Transverse colon (tissue), 4 donors: ENCODE results near the gene SEMA3A. TPM values are rescaled to one million over a fixed set of nuclear protein-coding genes. Genes with fewer than 3 reads are reported as not detected.
"Not testable (repeated sequence)": the region's sequence is repeated elsewhere in the genome, so short reads cannot be mapped to it uniquely, and the experiment has no call there.

Experiments used
- DNase-seq: peaks from one replicate; pipeline ENCODE4 v3.0.0-alpha.2; 2019
- H3K27ac ChIP-seq, 4 donors: fragments of 200-600 bp; sonication (generic); 2 replicates each; pipeline ENCODE4 v1.5.1; 2016 to 2018; ENCODE audit warnings: inconsistent platforms in 4 of 4
- H3K27me3 ChIP-seq: fragments of 200-600 bp; sonication (generic); 2 replicates; pipeline ENCODE4 v1.5.1; 2017; ENCODE audit warnings: inconsistent platforms
- H3K36me3 ChIP-seq, 4 donors: fragments of 200-600 bp; sonication (generic); 2 replicates each; pipeline ENCODE4 v1.5.1; 2017 to 2019; ENCODE audit warnings: inconsistent platforms in 4 of 4
- H3K4me1 ChIP-seq, 4 donors: fragments of 200-600 bp; sonication (generic); 2 replicates each; pipeline ENCODE4 v1.5.1; 2017 to 2020; ENCODE audit warnings: inconsistent platforms in 4 of 4
- H3K4me3 ChIP-seq, 4 donors: fragments of 200-600 bp; sonication (generic); 1 replicate in 1 of 4; 2 replicates in 3 of 4; pipeline versions ENCODE4 v1.5.1 to v1.6.1; 2017 to 2019; ENCODE audit warnings: inconsistent platforms in 4 of 4
- H3K9me3 ChIP-seq, 2 donors: fragments of 200-600 bp; sonication (generic); 2 replicates each; pipeline ENCODE4 v1.5.1; 2017 to 2019; ENCODE audit warnings: inconsistent platforms in 2 of 2
- CTCF ChIP-seq, 5 experiments: fragments of 200-600 bp in 3 of 5; fragments of 450-650 bp in 2 of 5; sonication (generic) in 3 of 5; IDR thresholded peaks; 1 replicate in 2 of 5; 2 replicates in 3 of 5; pipeline ENCODE4 v1.5.1; 2016 to 2017; ENCODE audit warnings: antibody characterized with exemption in 5 of 5, inconsistent platforms in 3 of 5, mild to moderate bottlenecking in 2 of 5, moderate library complexity in 1 of 5
- EP300 ChIP-seq: sonication (generic); formaldehyde crosslinking; IDR thresholded peaks from one replicate; pipeline ENCODE4 v1.6.1; 2017; ENCODE audit warnings: antibody characterized with exemption, low read depth
- POLR2A ChIP-seq: fragments of 450-650 bp; IDR thresholded peaks from one replicate; pipeline ENCODE4 v1.6.1; 2016; ENCODE audit warnings: antibody characterized with exemption, mild to moderate bottlenecking, moderate library complexity
- POLR2AphosphoS5 ChIP-seq, 3 donors: sonication (generic); formaldehyde crosslinking; IDR thresholded peaks; one replicate each; pipeline ENCODE4 v1.6.1; 2016; ENCODE audit warnings: antibody characterized with exemption in 3 of 3
- WGBS, 2 donors: methylation state at CpG; one replicate each; pipeline ENCODE4 v1.1.5; 2018; ENCODE audit warnings: low coverage in 1 of 2; 5-methylcytosine and 5-hydroxymethylcytosine counted together
- in situ Hi-C, 4 donors: fragments of 200-750 bp; cut with MboI; loops; one replicate each; pipeline versions ENCODE4 v1.15.0 to v1.15.1; 2017; ENCODE audit warnings: low sequenced_read_pairs in 3 of 4, low pct_ligation_motif_present in 1 of 4, low pct_unique_long_range_greater_than_20kb in 1 of 4
- intact Hi-C: fragments of 100-400 bp; cut with DNase I; formaldehyde crosslinking; loops from one replicate; pipeline ENCODE4 v1.15.1; 2023; ENCODE audit warnings: low total_unique reads
- total RNA-seq, 4 donors: library from RNA; depleted of rRNA; stranded (reverse); fragments of >200 nt; gene quantifications; one replicate each; pipeline ENCODE4 v1.1.0, GENCODE V29; 2016

SEMA3A gene
- total RNA-seq, 4 donors from 2014 or later: 1.00 to 8.3 (median 4.7) TPM

GRCh38 chr7:84216472-84216871 lies 21.9 kb upstream of the SEMA3A start:
- Histone ChIP-seq H3K9me3 (no peaks in the 10 kb centered on the region), H3K27me3 (no peaks in the 10 kb centered on the region), H3K27ac (no peak overlapping the region), H3K4me3 (no peak overlapping the region), H3K4me1 (no peaks in the 10 kb centered on the region), H3K36me3 (no peaks in the 10 kb centered on the region)
- in situ Hi-C loops (no loop called here), intact Hi-C loops (no loop called here)
- TF ChIP-seq CTCF (IDR thresholded peaks at IDR 0.05) (no peak), POLR2A (no peak), EP300 (no peak), POLR2AphosphoS5 (IDR thresholded peaks at IDR 0.05) (no peak)
- WGBS, 2 donors: 39 to 57% methylated on average over 1 of the region's 1 CpG
- no peak for DNase-seq

GRCh38 chr7:84214757-84215156 lies 20.2 kb upstream of the SEMA3A start:
- intact Hi-C loops, H3K27me3 ChIP-seq, in situ Hi-C loops, H3K4me1 ChIP-seq, H3K36me3 ChIP-seq, H3K9me3 ChIP-seq, DNase-seq, H3K27ac ChIP-seq, H3K4me3 ChIP-seq: not testable (repeated sequence)
- WGBS, 2 donors: 84 to 100% methylated on average over 2 to 6 of the region's 6 CpGs

GRCh38 chr7:84210301-84210700 lies 15.7 kb upstream of the SEMA3A start:
- no peak for DNase-seq
- WGBS, 2 donors: 86 to 95% methylated on average over 3 of the region's 3 CpGs
- no peaks in the 10 kb centered on the region for H3K27me3 ChIP-seq
- H3K4me1 ChIP-seq: no peaks in the 10 kb centered on the region
- no peaks in the 10 kb centered on the region for H3K36me3 ChIP-seq
- H3K9me3 ChIP-seq: no peaks in the 10 kb centered on the region
- intact Hi-C loops (no loop called here), in situ Hi-C loops (no loop called here)
- H3K27ac ChIP-seq: no peak overlapping the region
- no peak for TF ChIP-seq EP300
- TF ChIP-seq CTCF (IDR thresholded peaks at IDR 0.05): no peak
- no peak for TF ChIP-seq POLR2AphosphoS5 (IDR thresholded peaks at IDR 0.05)
- TF ChIP-seq POLR2A: no peak
- H3K4me3 ChIP-seq: no peak overlapping the region

GRCh38 chr7:84209006-84209405 lies 14.4 kb upstream of the SEMA3A start:
- Histone ChIP-seq H3K4me1 (no peaks in the 10 kb centered on the region), H3K4me3 (no peak overlapping the region), H3K9me3 (no peaks in the 10 kb centered on the region), H3K36me3 (no peaks in the 10 kb centered on the region), H3K27ac (no peak overlapping the region), H3K27me3 (no peaks in the 10 kb centered on the region)
- in situ Hi-C loops (no loop called here), intact Hi-C loops (no loop called here)
- TF ChIP-seq POLR2A (no peak), CTCF (IDR thresholded peaks at IDR 0.05) (no peak), POLR2AphosphoS5 (IDR thresholded peaks at IDR 0.05) (no peak), EP300 (no peak)
- DNase-seq: no peak
- WGBS, 2 donors: 38 to 70% methylated on average over 1 of the region's 1 CpG

GRCh38 chr7:84207615-84208014 lies 13.0 kb upstream of the SEMA3A start:
- H3K27me3 ChIP-seq: no peaks in the 10 kb centered on the region
- no peaks in the 10 kb centered on the region for H3K9me3 ChIP-seq
- intact Hi-C loops (no loop called here), in situ Hi-C loops (no loop called here)
- no peaks in the 10 kb centered on the region for H3K4me1 ChIP-seq
- H3K4me3 ChIP-seq: no peak overlapping the region
- H3K27ac ChIP-seq: no peak overlapping the region
- no peak for TF ChIP-seq POLR2AphosphoS5 (IDR thresholded peaks at IDR 0.05)
- TF ChIP-seq CTCF (IDR thresholded peaks at IDR 0.05): no peak
- no peak for TF ChIP-seq POLR2A
- TF ChIP-seq EP300: no peak
- H3K36me3 ChIP-seq: no peaks in the 10 kb centered on the region
- 78 to 88% methylated on average over 2 of the region's 2 CpGs for WGBS, 2 donors
- DNase-seq: no peak
